GM18861 (cell line): ENCODE results near the gene ZBTB7C.

Experiments used
- ATAC-seq: cut with Tn5 transposase; IDR thresholded peaks from one replicate; pipeline ENCODE4 v1.9.1; 2021; ENCODE audit not compliant: unreplicated experiment

The ZBTB7C gene

DNA sequence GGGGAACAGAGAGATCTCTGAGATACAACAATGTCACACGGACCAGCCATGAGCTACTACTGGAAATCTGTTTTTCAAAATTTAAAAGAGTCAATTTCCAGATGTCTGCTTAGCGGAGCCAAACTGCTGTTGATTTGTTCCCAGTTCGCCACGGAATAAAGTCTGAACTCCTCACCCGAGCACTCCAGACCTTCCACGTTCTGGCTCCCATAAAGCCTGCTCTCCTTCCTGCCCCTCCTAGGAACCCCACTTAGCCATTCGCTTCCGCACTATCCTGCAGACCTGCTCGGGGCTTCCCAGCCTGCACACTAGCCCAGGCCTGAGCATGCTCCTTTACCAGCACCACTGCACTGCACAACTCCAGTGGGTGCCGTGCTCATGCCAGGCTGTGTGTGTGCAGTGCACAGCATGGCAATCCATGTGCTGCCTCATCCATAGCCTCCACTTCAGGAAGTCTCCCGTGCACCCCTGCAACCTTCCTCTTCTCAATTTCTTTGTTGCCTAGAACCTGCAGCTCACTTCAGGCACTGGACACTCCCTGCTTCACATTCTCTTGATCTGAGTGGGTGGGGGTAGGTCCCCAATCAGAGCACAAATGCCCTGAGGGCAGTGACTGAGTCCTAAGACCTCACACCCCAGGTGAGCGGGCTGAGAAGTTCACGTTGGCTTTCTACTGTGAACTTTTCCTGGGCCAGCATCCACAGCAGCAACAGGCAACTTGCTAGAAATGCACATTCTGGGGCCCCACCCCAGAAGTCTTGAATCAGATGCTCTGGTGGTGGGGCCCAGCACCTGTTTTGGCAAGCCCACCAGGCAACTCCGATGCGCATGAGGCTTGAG lies 53.7 kb downstream of the ZBTB7C start:
- no peak for ATAC-seq

GRCh38 chr18:48354746-48355260 lies 54.4 kb downstream of the ZBTB7C start:
- no peak for ATAC-seq

DNA sequence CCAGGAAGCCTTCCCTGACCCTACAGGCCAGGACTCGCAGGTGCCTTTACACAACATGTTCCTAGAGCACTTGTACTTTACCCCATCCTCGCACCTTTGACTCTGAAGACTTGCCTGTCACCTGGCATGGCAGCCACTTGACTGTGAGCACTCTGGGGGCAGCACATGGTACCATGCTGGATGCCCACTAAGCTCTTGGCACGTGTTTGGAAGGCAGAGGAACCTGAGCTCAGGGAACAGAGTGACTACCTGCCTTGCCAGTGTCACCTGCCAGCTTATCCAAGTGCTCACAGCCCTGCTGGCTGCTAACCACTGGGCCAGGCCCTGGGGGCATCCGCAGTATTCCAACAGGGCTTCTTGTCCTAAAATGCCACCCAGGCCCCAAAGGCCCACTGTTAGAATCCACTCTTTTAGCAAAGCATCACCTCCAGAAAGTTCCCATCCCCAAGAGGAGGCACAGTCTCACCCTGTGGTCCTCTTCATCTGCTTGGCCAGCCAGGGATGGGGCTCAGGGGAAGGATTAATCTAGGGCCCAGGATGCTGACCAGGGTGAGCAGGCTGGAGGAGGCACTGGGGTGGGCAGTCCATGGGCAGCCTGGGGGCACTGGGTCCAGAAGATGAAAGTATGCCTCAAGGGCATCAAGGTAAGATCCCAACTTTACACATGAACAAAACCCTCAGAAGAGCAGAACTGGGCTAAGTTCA lies 57.0 kb downstream of the ZBTB7C start:
- ATAC-seq: no peak

- no peak for ATAC-seq
These were observed 57.8 kb downstream of the ZBTB7C start for GRCh38 chr18:48351216-48352050.

GRCh38 chr18:48348739-48349138 lies 60.4 kb downstream of the ZBTB7C start:
- no peak for ATAC-seq

GRCh38 chr18:48347756-48348326 lies 61.3 kb downstream of the ZBTB7C start:
- ATAC-seq: no peak

DNA sequence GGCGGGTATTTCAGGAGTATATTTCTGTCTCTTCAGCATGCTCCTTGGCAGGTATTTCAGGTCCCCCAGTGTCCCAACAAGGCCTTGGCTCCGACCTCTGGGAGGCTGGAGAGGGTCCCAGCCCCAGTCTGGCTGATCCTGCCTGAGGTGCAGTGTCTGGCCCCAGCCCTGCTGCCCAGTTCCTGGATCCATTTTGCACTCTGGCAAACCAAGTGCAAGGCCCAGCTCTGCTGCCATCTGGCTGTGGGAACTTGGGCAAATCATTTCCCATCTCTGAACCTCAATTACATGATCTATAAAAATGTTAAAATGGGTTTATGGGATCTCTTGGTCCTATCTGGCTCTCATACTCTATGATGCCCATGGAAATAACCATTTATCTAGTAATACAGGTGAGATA lies 63.6 kb downstream of the ZBTB7C start:
- ATAC-seq: no peak

GRCh38 chr18:48342581-48342980 lies 66.6 kb downstream of the ZBTB7C start:
- no peak for ATAC-seq

- ATAC-seq: no peak
These were observed 67.1 kb downstream of the ZBTB7C start for GRCh38 chr18:48342125-48342524.

- ATAC-seq: no peak
These were observed 68.6 kb downstream of the ZBTB7C start for GRCh38 chr18:48340560-48340959.

DNA sequence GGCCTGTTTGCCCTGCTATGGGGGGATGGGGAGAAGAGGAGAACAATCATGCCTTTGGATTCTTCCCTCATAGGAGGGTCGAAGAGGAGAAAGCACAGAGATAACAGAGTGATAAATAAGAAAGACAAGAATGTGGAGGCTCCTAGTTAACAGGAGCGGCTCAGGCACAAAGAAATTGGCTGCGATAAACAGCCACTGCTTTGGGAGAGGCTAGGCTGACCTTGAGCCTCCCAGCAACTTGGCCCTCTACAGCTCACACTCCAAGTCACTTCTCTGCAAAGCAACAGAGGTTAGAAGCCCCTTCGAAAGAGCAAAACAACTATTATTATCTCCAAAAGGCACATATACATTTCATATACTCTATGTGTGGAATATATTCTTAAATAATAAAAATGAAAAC lies 69.5 kb downstream of the ZBTB7C start:
- ATAC-seq: no peak

DNA sequence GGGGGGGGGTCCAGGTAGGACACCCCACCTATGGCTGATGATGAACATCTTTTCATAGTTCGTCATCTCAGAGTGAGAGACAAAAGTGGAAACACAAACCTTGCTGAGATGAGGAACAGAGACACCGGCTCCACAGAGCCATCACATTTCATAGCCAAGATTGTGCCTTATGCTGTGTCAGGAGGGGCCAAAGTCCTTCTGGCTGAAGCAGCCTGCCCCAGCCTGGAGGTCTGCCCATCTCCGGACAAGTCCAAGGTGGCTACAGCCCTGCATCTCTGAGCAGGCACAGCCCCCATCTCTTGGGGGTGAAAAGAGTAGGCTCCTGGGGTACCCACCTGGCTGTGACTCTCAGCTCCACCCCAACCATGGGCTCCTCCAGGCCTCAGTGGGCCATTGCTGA lies 70.3 kb downstream of the ZBTB7C start:
- ATAC-seq: no peak

GRCh38 chr18:48337053-48337452 lies 72.1 kb downstream of the ZBTB7C start:
- no peak for ATAC-seq

- ATAC-seq: no peak
These were observed 72.9 kb downstream of the ZBTB7C start for GRCh38 chr18:48336332-48336731.

DNA sequence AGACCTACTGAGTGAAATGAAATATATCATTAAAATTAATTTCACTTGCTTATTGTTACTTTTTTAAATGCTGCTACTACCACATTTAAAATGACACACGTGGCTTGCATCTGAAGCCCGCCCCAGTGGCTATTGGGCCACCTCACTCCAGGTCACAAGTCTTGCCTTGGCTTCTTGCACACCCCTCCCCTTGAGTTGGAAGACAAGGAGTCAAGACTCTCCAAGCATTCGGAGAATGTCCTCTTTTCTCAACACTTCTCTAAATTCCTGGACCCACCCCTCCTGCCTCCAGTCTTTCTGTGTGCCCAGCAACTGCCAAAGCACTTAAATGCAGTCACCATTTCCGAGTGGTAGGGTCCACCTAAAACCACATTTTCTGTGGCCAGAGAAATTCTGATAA lies 73.4 kb downstream of the ZBTB7C start:
- no peak for ATAC-seq

GRCh38 chr18:48334845-48335244 lies 74.3 kb downstream of the ZBTB7C start:
- no peak for ATAC-seq

- ATAC-seq: no peak
These were observed 75.6 kb downstream of the ZBTB7C start for GRCh38 chr18:48333563-48333962.

DNA sequence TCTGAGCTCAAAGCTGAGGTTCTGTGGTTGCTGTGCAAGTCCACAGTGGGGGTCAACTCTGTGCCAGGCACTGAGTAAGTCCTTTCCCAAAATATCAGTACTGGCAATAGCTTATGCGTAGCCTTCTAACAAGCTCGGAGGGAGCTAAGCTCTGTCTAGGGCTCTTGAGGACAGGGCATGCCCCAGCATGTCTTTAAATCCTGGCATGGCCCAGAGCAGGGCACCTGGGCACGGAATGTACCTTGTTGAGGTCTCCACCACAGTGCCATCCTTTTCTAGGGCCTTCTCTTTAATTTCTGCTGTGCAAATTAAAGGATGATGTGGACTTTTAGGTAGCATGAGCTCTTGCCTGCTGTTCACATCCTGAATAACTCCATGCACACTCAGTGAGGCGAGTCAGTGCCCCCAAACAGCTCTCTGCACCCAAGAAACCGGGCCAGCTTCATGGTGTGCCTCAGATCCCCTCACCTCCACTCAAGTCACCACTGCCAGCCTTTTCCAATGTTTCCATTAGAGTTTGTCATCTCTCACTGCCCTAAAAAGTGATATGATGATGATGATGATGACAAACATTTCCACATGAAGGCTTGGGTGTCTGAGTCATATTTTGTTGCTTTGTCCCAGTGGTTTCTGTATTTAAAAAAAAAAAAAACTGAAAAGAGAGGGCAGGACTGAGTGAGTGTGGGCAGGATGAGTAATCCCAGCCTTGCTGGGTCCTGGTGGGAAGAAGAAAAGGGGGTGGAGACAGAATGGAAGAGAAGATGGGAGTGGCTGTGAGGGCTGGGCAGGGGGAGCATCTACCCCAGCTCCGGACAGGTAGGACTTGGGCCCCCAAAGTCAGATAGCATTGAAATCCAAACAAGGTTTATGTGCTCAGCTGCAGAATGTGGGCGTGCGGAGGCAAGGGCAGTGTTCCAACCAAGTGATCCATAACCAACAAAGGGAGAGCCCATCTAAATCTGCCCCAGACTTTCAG lies 78.9 kb downstream of the ZBTB7C start:
- no peak for ATAC-seq

GRCh38 chr18:48328473-48329210 lies 80.5 kb downstream of the ZBTB7C start:
- no peak for ATAC-seq
